Skeletal muscle cell (primary cell): ENCODE data around the gene PRKCH.
"Not testable (repeated sequence)": the region's sequence is repeated elsewhere in the genome, so short reads cannot be mapped to it uniquely, and the experiment has no call there.

Experiments used
- DNase-seq: peaks from one replicate; pipeline ENCODE4 v3.0.0-alpha.2; 2010; ENCODE audit warnings: low read depth
- H3K4me3 ChIP-seq: 2 replicates; pipeline ENCODE4 v1.5.1; 2011; ENCODE audit warnings: low read depth, mild to moderate bottlenecking, control low read depth, low read length, moderate library complexity

Gene PRKCH

DNA sequence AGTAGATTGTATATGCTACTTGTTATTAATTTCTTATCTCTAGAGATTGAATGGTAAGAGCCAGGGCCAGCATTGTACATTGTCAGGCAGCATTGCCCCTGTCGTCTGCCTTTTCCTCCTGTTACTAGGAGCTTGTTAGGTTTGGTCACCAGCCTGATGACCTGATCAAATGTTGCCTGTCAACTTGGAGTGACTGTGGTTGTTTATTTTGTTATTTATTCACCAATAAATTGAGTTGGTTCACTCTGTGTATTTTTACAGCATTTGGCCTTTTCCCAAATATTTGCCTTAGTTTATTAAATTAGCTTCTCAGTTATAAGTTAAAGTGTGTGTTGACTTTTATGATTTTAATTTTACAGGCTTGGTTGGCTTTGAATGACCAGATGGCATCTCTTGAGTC lies 88.4 kb downstream of the PRKCH start:
- no peak overlapping the region for H3K4me3 ChIP-seq
- no peak for DNase-seq

DNA sequence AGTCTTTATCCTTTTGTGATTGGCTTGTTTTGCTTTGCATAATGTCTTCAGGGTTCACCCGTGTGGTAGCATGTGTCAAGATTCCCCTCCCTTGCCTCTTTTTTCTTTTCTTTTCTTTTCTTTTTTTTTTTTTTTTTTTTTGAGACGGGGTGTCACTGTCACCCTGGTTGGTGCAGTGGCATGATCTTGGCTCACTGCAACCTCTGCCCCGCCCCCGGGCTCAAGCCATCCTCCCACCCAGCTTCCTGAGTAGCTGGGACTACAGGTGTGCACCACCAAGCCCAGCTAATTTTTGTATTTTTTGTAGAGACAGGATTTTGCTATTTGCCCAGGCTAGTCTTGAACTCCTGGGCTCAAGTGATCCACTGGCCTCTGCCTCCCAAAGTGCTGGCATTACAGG lies 94.6 kb downstream of the PRKCH start:
- not testable (repeated sequence) for DNase-seq, H3K4me3 ChIP-seq

DNA sequence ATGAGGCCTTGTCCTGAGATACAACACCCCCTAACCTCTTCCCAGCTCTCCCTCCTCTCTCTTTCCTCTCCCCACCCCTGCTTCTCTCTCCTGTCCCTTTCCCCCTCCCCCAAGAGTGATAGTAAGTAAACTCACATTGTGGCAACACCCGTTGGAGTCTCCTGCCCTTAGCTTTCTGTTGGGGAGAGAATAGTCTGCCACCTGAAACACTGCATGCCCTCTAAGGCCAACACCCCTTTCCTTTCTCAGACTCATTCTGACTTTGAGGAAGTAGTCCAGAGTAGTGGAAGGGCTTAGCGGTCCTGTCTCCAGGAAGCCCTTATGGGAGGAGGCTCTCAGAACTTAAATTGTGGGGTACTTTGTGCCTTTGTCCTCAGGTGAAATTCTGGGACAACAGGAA lies 95.2 kb downstream of the PRKCH start:
- H3K4me3 ChIP-seq: no peak overlapping the region
- no peak for DNase-seq

DNA sequence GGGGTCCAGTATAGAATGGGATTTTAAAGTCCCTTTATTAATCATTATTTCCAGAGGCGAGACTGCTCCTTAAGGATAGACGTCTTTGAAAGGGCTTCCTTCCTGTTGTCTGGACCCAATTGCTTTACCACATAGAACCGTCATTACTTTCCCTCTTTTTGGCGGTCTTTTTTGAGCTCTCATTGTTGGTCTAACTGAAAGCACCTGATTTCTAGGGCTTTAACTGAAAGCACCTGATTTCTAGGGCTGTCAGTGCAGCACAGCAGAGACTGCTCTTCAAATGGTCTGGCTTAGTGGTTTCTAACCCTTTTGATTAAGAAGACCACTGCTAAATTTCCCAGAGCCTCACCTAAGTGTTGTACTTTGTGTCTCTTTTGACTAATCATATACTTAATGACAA lies 95.8 kb downstream of the PRKCH start:
- no peak overlapping the region for H3K4me3 ChIP-seq
- no peak for DNase-seq

DNA sequence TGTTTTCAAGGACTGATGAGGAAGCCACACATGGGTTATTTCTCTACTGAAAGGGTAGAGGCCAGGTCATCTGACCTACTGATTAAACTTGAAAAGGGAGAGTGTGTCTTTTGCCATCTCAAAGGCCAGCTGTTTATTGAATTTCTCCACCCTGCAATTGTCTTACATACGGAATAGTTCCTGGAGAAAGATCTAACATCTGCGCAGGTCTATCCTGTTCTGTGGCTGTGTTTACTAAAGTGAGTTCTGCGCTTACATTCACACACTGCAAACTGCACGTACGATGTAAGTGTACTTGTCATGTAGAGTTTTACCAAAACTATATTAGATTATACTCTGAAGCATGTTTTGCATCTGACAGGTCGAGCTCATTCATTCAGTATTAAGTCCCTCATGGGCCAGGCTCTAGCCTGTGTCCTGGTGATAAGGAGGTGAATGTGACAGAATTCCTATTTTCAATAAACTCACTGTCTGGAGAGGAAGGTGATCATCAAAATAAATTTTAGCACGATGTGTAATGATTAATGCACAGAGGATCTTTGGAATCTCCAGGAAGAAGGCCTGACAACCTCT lies 96.6 kb downstream of the PRKCH start:
- no peak for DNase-seq
- H3K4me3 ChIP-seq: no peak overlapping the region

DNA sequence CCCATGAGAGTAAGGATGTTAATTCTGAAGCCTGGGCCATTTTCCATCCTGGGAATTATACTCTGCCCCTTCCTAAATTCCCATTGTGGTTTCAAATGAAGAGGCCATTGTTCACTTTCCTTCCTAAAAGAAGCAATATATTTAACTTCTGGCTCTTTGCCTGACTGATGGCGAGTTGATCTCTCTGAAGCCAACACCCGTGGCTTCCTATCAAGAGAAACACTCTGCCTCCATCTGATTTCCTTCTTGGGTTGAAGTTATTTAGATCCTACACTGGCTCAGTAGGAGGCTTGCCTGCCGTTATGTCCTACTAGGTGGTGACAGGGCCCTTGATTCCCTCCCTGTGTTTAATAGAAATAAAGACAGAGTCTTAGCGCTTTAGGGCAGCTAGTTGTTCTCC lies 97.4 kb downstream of the PRKCH start:
- DNase-seq: no peak
- H3K4me3 ChIP-seq: no peak overlapping the region

DNA sequence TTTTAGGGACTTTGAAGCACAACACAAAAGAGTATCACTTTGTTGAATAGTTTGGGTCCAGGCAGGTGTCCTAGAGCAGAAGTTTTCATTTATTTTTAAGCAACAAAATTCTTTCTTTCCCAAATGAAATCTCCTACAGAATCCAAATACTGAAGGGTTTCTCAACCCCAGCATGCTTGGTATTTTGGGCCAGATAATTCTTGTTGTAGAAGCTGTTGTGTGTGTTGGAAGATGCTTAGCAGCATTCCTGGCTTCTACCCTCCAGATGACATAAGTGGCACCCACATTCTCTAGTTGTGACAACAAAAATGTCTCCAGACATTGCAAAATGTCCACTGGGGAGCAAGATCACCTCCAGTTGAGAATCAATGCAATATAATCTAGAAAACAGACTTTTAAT lies 97.8 kb downstream of the PRKCH start:
- no peak for DNase-seq
- no peak overlapping the region for H3K4me3 ChIP-seq

DNA sequence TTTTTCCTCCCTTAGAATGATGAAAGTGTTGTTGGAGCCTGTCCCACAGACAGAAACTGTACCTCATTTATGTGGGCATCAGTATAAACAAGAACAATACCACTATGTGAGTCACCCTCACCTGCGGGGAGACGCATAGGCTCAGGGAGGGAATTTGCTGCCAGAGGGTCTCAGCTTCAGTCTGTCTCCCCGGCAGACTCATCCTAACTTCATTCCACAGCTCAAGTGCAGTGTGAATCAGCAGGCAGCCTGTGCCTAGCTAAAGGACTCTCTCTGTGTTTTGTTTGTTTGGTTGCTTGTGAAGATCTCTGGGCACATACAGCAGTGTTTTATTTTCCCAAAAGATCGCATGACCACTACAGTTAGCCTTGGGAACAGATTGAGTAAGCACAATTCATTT lies 98.9 kb downstream of the PRKCH start:
- H3K4me3 ChIP-seq: no peak overlapping the region
- DNase-seq: no peak

DNA sequence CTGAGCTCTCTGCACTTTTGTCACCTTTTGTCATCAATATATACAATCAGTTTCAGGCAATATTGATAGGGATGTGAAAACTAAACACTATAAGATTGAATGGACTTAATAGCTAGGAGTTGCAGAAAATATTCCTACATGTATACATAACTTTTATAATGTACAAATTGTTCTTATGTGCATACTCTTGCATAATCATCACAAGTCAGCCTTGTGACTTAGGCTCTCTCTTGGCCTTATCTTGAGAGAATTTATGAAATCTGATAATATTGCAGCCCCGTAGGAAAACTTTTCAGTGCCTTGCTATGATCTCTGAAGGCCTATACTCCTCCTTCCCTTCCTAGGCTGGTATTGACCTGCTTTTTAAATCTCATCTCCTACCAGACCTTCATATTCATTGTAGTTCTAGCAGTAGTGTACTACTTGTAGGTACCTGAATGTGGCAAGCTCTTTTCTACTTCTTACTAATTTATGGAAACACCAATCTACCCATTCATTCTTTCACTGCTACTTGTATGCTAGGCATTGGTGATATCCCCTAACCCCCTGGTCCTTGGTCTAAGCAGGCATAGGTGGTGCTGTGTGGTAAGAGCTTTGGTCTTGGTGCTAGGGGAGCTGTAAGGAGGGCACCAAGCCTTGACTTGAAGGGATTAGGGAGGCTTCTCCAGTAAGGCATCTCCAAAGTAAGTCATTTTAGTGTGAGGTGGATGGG lies 100.0 kb downstream of the PRKCH start:
- no peak for DNase-seq
- H3K4me3 ChIP-seq: no peak overlapping the region

DNA sequence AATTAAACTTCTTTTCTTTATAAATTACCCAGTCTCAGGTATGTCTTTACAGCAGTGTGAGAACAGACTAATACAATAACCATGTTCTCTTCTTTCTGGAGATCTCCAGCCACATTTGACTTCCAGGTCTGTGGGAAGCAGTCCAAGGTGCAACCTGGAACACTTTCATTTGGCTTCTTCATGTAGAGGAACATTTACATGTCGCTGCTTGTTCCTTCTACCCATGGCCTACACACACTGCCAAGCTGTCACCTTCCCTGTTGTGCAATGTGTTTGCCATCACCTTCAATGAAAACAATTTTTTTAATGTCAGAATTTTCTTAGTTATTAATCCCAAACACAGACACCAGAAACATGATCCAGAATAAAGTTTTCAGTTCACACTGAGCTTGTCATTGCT lies 104.7 kb downstream of the PRKCH start:
- DNase-seq: no peak
- no peak overlapping the region for H3K4me3 ChIP-seq

DNA sequence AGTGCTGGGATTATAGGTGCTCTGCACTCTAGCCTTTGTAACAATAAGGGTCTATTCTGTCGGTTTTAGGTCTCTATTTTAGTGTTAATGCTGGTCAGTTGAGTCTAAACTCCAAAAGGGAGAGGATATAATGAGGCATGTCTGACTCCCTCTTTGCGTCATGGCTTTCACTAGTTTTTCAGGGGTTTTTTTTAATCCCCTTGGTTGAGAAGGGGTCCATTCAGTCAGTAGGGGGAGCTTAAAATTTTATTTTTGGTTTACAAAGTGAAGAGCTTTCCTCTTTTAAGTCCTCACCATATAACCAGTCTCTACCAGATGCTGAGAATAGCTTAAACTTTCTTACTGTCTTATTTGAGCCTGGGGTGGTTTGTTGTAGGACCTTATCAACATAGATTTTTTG lies 106.9 kb downstream of the PRKCH start:
- no peak for DNase-seq
- no peak overlapping the region for H3K4me3 ChIP-seq

DNA sequence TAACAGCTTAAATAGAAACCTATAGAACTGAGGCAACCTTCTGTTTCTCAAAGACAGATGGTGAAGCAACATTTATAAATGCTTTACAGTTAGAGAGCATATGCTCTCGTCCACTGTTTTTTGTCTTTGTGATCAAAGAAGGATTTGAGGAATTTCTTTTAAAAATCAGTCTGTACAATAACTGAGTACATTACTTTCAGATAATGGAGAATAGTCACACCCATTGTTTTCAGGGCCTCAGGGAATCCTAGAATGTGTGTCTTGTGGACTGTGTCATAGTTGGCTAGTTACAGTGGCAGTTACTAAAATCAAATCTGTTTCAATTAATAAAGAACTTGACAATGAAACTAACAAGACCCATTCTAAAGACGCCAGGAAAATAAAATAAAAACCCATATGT lies 107.9 kb downstream of the PRKCH start:
- no peak overlapping the region for H3K4me3 ChIP-seq
- DNase-seq: no peak

DNA sequence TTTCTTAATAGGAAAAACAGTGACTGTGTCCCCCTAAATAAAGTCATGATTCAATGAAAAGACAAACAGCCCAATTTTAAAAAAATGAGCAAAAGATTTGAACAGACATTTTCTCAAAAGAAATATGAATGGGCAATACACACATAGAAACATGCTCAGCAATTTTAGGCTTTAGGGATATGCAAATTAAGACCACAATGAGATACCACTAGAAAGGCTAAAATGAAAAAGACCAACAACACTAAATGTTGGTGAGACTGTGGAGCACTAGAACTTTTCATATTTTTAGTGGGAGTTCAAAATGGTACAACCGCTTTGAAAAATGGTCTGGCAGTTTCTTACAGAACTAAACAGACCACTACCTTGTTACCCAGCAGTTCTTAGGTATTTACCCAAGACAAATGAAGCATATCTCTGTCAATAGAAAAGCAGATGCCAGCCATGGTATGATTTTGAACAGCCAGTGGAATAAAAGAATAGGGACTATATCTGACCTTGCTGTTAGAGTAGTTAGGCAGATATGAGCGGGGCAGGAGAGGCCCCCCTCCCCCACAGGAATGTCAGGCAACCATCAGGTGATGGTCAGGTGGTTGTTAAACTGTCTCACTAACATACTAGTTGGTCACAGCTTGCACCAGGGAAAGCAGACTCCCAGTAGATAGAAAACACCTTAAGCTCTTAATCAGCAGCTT lies 108.8 kb downstream of the PRKCH start:
- no peak for DNase-seq
- H3K4me3 ChIP-seq: no peak overlapping the region

DNA sequence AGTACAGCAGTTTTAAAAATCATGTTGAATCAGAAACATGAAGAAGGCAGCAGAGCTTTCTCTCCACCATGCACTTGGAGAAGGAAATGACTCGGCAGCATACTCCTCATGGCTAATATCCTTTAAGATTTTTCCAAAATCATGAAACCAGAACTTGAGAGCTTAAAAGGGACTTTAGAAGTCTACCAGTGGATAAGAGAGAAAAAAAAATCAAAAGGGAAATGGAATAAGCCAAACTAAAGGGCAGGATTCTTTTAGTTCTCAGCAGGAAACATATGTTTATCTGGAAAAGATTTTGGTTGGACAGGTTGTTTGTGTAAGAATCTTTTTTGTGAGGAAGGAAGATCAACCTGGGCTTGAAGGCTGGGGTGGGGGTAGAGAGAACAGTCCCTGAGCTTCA lies 111.8 kb downstream of the PRKCH start:
- no peak overlapping the region for H3K4me3 ChIP-seq

DNA sequence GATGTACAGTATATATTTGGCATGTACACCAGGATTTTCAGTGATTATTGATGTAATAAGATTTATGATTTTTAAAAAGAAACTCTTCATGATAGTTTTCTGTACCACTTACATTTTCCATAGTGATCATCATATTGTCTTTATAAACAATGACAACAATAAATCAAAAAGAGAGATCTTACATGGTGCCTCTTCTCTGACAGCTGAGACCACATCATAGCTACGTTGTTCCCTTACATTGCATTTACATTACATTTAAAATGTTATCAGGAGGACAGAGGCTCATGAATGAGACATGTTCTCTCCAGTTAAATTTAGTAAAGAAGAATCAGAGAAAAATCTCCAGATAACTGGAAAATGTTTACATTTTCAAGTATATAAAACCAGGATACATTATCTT lies 112.4 kb downstream of the PRKCH start:
- H3K4me3 ChIP-seq: no peak overlapping the region
- no peak for DNase-seq

More for the DNA sequence above, 111.8 kb downstream of the PRKCH start:
- no peak for DNase-seq

DNA sequence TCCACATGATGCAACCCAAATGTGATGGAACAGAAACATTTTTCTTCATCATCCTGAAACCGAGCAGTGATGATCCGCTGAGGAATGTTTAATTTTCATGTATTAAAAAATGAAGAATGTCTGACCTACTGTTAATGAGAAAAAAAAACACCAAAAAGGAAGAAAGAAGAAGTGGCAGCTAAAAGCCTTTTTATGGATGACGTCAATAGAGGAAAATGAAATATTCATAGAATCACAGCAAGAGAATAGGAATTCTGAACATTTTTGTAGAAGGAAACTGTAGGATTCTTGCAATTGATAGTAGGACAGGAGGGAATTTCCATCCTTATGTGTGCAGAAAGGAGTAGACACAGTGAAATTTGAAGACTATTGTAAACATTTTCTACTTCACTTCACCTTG lies 112.9 kb downstream of the PRKCH start:
- DNase-seq: no peak
- no peak overlapping the region for H3K4me3 ChIP-seq

DNA sequence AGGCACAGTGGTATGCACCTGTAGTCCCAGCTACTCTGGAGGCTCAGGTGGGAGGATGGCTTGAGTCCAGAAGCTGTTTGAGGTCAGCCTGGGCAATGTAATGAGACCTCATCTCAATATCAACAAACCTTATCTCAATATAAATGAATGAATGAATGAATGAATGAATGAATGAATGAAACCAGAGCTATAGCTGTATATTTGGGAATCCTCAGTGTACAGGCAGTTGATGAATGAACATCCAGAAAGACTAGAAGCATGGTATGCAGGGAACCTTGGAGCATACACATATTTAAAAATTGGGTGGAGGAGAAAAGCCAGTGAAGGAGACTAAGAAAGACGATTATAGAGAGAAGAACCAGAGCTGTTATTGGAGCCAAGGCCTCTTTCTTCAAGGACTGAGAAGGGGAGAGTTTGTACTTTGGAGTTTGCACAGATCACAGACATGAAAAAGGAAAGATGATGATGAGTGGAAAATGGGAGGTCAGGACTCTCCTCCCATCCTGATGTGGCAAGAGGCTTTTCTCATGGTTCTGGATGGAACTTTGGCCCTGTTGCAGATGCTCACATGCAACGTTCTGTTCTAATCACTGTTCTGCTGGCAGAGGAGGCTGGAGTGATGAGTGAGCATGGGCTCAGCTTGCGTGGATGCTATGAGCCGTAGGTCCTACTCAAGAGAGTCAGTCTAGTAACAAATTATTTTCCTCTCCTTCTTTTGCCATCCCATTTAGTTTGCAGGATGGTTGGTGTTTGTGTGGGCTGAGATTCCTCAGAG lies 114.4 kb downstream of the PRKCH start:
- no peak for DNase-seq

DNA sequence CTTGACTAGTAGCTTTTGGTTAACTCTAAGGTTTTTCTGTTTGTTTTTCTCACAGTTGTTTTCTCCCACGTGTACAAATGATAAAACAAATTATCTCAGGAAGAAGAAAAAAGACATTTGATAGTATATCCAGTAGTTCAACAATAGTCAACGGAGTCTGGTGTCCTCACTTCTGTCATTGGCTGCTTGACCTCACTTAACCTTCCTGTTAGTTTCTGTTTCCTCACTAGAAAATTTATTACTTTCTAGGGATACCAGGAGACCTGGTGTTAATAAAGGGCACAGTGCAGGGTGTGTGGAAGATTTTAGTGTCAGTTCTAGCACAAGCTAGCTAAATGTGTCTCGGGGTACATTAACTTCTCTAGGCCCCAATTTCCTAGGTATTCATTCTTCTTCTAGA lies 116.0 kb downstream of the PRKCH start:
- H3K4me3 ChIP-seq: no peak overlapping the region
- no peak for DNase-seq

More for the DNA sequence above, 114.4 kb downstream of the PRKCH start:
- H3K4me3 ChIP-seq: no peak overlapping the region

DNA sequence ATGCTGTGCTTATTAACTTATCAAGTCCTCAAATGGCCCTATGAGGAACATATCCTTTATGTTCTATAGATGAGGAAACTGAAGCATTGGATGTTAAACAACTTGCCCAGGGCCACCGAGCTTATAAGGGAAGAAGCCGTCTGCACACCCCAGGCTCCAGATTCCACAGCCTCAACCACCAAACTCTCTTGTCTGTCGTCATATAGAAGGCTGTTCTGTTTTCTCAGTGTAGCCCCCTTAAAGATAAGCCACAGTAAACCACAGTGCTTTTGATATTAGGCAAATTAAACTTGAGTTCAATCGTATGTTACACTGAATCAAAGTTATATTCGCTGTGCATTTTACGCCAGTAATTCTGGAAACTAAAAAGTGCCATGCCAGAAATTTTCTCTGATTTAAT lies 116.7 kb downstream of the PRKCH start:
- no peak for DNase-seq
- no peak overlapping the region for H3K4me3 ChIP-seq

DNA sequence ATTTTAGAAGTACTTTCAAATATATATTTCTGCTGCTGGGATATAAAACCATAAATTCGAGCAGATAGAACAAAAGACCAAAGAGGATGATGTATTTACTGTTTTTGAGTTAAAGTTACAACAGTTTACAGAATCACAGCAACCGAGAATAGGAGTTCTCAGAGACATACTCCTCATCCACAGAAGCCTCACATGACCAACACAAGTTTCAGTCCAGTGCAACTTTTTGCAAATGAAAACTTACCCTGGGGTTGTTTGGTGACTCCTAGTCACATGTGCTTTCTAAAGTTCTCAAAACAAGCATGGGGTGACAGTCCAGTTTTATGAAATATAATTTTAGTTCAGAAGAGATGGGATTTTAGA lies 117.1 kb downstream of the PRKCH start:
- no peak for DNase-seq
- no peak overlapping the region for H3K4me3 ChIP-seq
